ENCODE results near the gene IGSF5. TPM values are rescaled to one million over a fixed set of nuclear protein-coding genes. Genes with fewer than 3 reads are reported as not detected.

The IGSF5 gene
- polyA plus RNA-seq, 1 donor (not counting 4 experiments of a cell fraction or from before 2014, with no cell fraction given) = not detected

- DNase-seq (ENCODE audit: low read depth, low spot score) = no peak
- H3K4me1 ChIP-seq (ENCODE audit: control insufficient read depth, extremely low read depth, insufficient read depth, low read length) = no peaks in the 10 kb centered on the region
Observed at GRCh38 chr21:39705849-39706248, 39.1 kb upstream of the IGSF5 start.

GRCh38 chr21:39707316-39707715 is 37.7 kb upstream of the IGSF5 start:
- Histone ChIP-seq H3K4me2 (ENCODE audit: control insufficient read depth, extremely low read depth, insufficient read depth, low read depth, low read length) (no peak overlapping the region), H4K20me1 (ENCODE audit: control insufficient read depth, extremely low read depth, insufficient read depth, low read length) (no peaks in the 10 kb centered on the region), H3K9me1 (ENCODE audit: control insufficient read depth, extremely low read depth, insufficient read depth, low read length) (no peaks in the 10 kb centered on the region), H3K4me3 (ENCODE audit: control insufficient read depth in 2 of 3, extremely low read depth in 1 of 3, insufficient read depth in 2 of 3, low read depth in 1 of 3, low read length in 3 of 3) (no peak overlapping the region), H3K9me3 (ENCODE audit: control insufficient read depth, low read depth, low read length) (peaks cover 4% of the 10 kb centered on the region), H3K4me1 (ENCODE audit: control insufficient read depth, extremely low read depth, insufficient read depth, low read length) (no peaks in the 10 kb centered on the region), H3K27ac (ENCODE audit: control insufficient read depth, insufficient read depth, low read length) (no peak overlapping the region), H3K27me3 (ENCODE audit: control insufficient read depth, extremely low read depth, insufficient read depth, low read length) (no peaks in the 10 kb centered on the region), H3K9ac (ENCODE audit: control insufficient read depth, extremely low read depth, insufficient read depth, low read length) (no peak overlapping the region), H2AFZ (ENCODE audit: control insufficient read depth, low read length) (no peak overlapping the region), H3K36me3 (ENCODE audit: control insufficient read depth in 2 of 2, extremely low read depth in 1 of 2, insufficient read depth in 2 of 2, low read length in 2 of 2) (no peaks in the 10 kb centered on the region), H3K79me2 (ENCODE audit: control insufficient read depth, insufficient read depth, low read length) (no peaks in the 10 kb centered on the region)
- FAIRE-seq = no peak
- no peak for DNase-seq (ENCODE audit: low read depth, low spot score)
- dilution Hi-C loops (cut with MboI; ENCODE audit: extremely low pct_ligation_motif_present, low sequenced_read_pairs) = loop anchor here (25.0 kb wide), 1 partner anchor 195 kb away; no protein-coding TSS in a partner anchor
- TF ChIP-seq CTCF (optimal IDR thresholded peaks at IDR 0.05 in 1 of 3, IDR thresholded peaks at IDR 0.05 in 1 of 3, conservative IDR thresholded peaks at IDR 0.05 in 1 of 3; ENCODE audit: extremely low read depth in 1 of 3, insufficient read depth in 2 of 3, low read length in 3 of 3) (no peak), EZH2 (IDR thresholded peaks at IDR 0.05; ENCODE audit: low read length) (no peak)

More at GRCh38 chr21:39705849-39706248, 39.1 kb upstream of the IGSF5 start:
- Histone ChIP-seq H3K9ac (ENCODE audit: control insufficient read depth, extremely low read depth, insufficient read depth, low read length) (no peak overlapping the region), H3K27me3 (ENCODE audit: control insufficient read depth, extremely low read depth, insufficient read depth, low read length) (no peaks in the 10 kb centered on the region), H3K9me3 (ENCODE audit: control insufficient read depth, low read depth, low read length) (peaks cover 2% of the 10 kb centered on the region), H3K36me3 (ENCODE audit: control insufficient read depth in 2 of 2, extremely low read depth in 1 of 2, insufficient read depth in 2 of 2, low read length in 2 of 2) (no peaks in the 10 kb centered on the region), H3K4me2 (ENCODE audit: control insufficient read depth, extremely low read depth, insufficient read depth, low read depth, low read length) (no peak overlapping the region), H3K9me1 (ENCODE audit: control insufficient read depth, extremely low read depth, insufficient read depth, low read length) (no peaks in the 10 kb centered on the region), H3K79me2 (ENCODE audit: control insufficient read depth, insufficient read depth, low read length) (no peaks in the 10 kb centered on the region), H3K27ac (ENCODE audit: control insufficient read depth, insufficient read depth, low read length) (no peak overlapping the region), H4K20me1 (ENCODE audit: control insufficient read depth, extremely low read depth, insufficient read depth, low read length) (no peaks in the 10 kb centered on the region), H3K4me3 (ENCODE audit: control insufficient read depth in 2 of 3, extremely low read depth in 1 of 3, insufficient read depth in 2 of 3, low read depth in 1 of 3, low read length in 3 of 3) (no peak overlapping the region), H2AFZ (ENCODE audit: control insufficient read depth, low read length) (no peak overlapping the region)
- TF ChIP-seq EZH2 (IDR thresholded peaks at IDR 0.05; ENCODE audit: low read length) = no peak
- dilution Hi-C loops (cut with MboI; ENCODE audit: extremely low pct_ligation_motif_present, low sequenced_read_pairs) = loop anchor here (25.0 kb wide), 1 partner anchor 194 kb away; no protein-coding TSS in a partner anchor
- FAIRE-seq = no peak

DNA sequence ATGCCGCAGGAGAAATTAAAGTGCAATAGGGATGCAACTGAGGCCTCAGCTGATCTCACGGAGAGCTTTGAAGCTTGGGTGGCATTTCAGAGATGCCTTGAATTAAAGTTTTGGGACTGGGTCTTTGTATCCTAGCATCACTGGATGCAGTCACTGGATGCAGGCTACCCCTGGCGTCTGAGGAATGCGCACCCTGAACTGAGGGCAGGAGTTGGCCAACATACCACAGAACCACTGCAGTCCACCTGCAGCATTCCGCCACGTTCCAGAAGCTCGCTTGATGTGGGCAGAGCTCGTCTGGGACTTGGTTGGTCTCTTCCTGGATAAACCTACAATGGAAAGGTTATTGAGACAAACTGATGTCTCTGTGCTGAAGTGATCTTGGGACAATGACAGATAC is 34.1 kb upstream of the IGSF5 start:
- no peak overlapping the region for H3K9ac ChIP-seq (ENCODE audit: control insufficient read depth, extremely low read depth, insufficient read depth, low read length)
- H3K4me1 ChIP-seq (ENCODE audit: control insufficient read depth, extremely low read depth, insufficient read depth, low read length) = no peaks in the 10 kb centered on the region
- no peaks in the 10 kb centered on the region for H3K36me3 ChIP-seq (ENCODE audit: control insufficient read depth in 2 of 2, extremely low read depth in 1 of 2, insufficient read depth in 2 of 2, low read length in 2 of 2)
- no peak overlapping the region for H3K4me2 ChIP-seq (ENCODE audit: control insufficient read depth, extremely low read depth, insufficient read depth, low read depth, low read length)
- no peaks in the 10 kb centered on the region for H3K79me2 ChIP-seq (ENCODE audit: control insufficient read depth, insufficient read depth, low read length)
- no peak overlapping the region for H3K4me3 ChIP-seq (ENCODE audit: control insufficient read depth in 2 of 3, extremely low read depth in 1 of 3, insufficient read depth in 2 of 3, low read depth in 1 of 3, low read length in 3 of 3)
- dilution Hi-C loops (cut with MboI; ENCODE audit: extremely low pct_ligation_motif_present, low sequenced_read_pairs) = loop anchor here (25.0 kb wide), 1 partner anchor 199 kb away; no protein-coding TSS in a partner anchor
- no peak for DNase-seq (ENCODE audit: low read depth, low spot score)
- H3K27ac ChIP-seq (ENCODE audit: control insufficient read depth, insufficient read depth, low read length) = no peak overlapping the region
- no peaks in the 10 kb centered on the region for H3K9me1 ChIP-seq (ENCODE audit: control insufficient read depth, extremely low read depth, insufficient read depth, low read length)
- no peak for TF ChIP-seq CTCF (optimal IDR thresholded peaks at IDR 0.05 in 1 of 3, IDR thresholded peaks at IDR 0.05 in 1 of 3, conservative IDR thresholded peaks at IDR 0.05 in 1 of 3; ENCODE audit: extremely low read depth in 1 of 3, insufficient read depth in 2 of 3, low read length in 3 of 3)
- TF ChIP-seq EZH2 (IDR thresholded peaks at IDR 0.05; ENCODE audit: low read length) = no peak
- no peak for FAIRE-seq
- H4K20me1 ChIP-seq (ENCODE audit: control insufficient read depth, extremely low read depth, insufficient read depth, low read length) = no peaks in the 10 kb centered on the region
- peaks cover 3% of the 10 kb centered on the region for H3K9me3 ChIP-seq (ENCODE audit: control insufficient read depth, low read depth, low read length)
- H2AFZ ChIP-seq (ENCODE audit: control insufficient read depth, low read length) = no peak overlapping the region
- H3K27me3 ChIP-seq (ENCODE audit: control insufficient read depth, extremely low read depth, insufficient read depth, low read length) = no peaks in the 10 kb centered on the region

Data from keratinocyte (primary cell).